ENCODE measurements around the gene ZNF585A. TPM values are rescaled to one million over a fixed set of nuclear protein-coding genes. Genes with fewer than 3 reads are reported as not detected.
"Not testable (repeated sequence)": the region's sequence is repeated elsewhere in the genome, so short reads cannot be mapped to it uniquely, and the experiment has no call there.

The ZNF585A gene
- total RNA-seq, 1 experiment from 2014 or later = 12.2 TPM

DNA sequence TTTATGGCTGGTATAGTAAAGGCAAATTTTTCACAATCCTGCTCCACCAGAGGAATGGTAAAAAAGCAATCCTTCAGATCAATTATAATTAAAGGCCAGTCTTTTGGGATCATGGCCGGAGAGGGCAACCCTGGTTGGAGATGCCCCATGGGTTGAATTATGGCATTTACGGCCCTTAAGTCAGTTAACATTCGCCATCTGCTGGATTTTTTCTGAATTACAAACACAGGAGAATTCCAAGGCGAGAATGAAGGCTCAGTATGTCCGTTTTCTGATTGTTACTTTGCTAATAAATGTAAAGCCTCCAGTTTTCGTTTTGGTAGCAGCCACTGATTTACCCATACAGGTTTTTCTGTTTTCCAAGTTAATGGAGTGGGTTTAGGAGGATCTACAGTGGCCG, 60.7 kb downstream of the ZNF585A start:
- DNase-seq (ENCODE audit: low read depth); in situ Hi-C loops (cut with HindIII; ENCODE audit: low pct_unique_long_range_greater_than_20kb, low sequenced_read_pairs): not testable (repeated sequence)

DNA sequence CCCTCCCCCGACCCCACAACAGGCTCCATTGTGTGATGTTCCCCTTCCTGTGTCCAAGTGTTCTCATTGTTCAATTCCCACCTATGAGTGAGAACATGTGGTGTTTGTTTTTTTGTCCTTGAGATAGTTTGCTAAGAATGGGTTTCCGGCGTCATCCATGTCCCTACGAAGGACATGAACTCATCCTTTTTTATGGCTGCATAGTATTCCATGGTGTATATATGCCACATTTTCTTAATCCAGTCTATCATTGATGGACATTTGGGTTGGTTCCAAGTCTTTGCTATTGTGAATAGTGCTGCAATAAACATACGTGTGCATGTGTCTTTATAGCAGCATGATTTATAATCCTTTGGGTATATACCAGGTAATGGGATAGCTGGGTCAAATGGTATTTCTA, 68.4 kb downstream of the ZNF585A start:
- DNase-seq (ENCODE audit: low read depth); in situ Hi-C loops (cut with HindIII; ENCODE audit: low pct_unique_long_range_greater_than_20kb, low sequenced_read_pairs): not testable (repeated sequence)

DNA sequence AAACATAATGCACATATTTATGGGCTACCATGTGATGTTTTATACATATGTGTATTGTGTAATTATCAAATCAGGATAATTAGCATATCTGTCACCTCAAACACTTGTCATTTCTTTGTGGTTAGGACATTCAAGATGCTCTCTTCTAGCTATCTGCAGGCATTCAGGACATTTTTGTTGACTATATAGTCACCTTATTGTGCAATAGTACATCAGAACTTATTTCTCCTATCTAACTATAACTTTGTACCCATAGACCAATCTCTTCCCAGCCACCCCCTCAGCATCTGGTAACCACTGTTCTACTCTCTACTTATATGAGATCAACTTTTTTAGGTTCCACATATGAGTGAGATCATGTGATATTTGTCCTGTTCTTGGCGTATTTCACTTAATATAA, 73.9 kb downstream of the ZNF585A start:
- no peak for DNase-seq (ENCODE audit: low read depth)
- in situ Hi-C loops (cut with HindIII; ENCODE audit: low pct_unique_long_range_greater_than_20kb, low sequenced_read_pairs) = no loop called here

DNA sequence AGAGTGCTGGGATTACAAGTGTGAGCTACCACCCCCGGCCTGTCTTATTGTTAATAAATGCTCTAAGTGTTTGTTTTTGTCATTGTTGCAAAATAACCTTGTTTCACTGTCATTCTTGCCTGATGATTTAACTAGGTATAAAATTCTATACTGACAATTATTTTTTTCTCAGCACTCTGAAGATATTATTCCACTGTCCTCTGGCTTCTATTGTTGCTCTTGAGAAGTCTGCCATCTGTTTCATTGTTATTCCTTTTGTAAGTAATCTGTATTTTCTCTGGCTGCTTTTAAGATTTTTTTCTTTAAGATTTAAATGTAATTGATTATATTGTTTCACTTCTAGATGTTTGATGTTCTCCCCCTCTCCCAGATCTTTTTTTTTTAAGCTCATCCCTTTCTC, 76.6 kb downstream of the ZNF585A start:
- DNase-seq (ENCODE audit: low read depth) = no peak
- in situ Hi-C loops (cut with HindIII; ENCODE audit: low pct_unique_long_range_greater_than_20kb, low sequenced_read_pairs) = no loop called here

Other genes with a start within 250 kb of the ZNF585A start
- gene ZNF420, start 94.3 kb downstream of the ZNF585A start, total RNA-seq (2014; rRNA removed; shearing (Covaris generic); ENCODE audit: low replicate concordance) = 6.2 and 14.6 TPM in 2 replicates
- 7.3 and 10.4 TPM in 2 replicates for gene ZNF585B, start 37.8 kb upstream of the ZNF585A start, total RNA-seq (2014; rRNA removed; shearing (Covaris generic); ENCODE audit: low replicate concordance)
- gene ZNF383, start 45.5 kb upstream of the ZNF585A start, total RNA-seq (2014; rRNA removed; shearing (Covaris generic); ENCODE audit: low replicate concordance) = 2.8 and 11.6 TPM in 2 replicates
- 2.1 and 7.6 TPM in 2 replicates for gene ZNF527, start 198.4 kb upstream of the ZNF585A start, total RNA-seq (2014; rRNA removed; shearing (Covaris generic); ENCODE audit: low replicate concordance)

Data from Caki2 (cell line).